GM19438 (cell line): ENCODE data around the gene TRIM50.
"Not testable (repeated sequence)": the region's sequence is repeated elsewhere in the genome, so short reads cannot be mapped to it uniquely, and the experiment has no call there.

Experiments used
- ATAC-seq: cut with Tn5 transposase; IDR thresholded peaks from one replicate; pipeline ENCODE4 v1.9.1; 2021; ENCODE audit warnings: low read depth; ENCODE audit not compliant: unreplicated experiment

TRIM50 gene

DNA sequence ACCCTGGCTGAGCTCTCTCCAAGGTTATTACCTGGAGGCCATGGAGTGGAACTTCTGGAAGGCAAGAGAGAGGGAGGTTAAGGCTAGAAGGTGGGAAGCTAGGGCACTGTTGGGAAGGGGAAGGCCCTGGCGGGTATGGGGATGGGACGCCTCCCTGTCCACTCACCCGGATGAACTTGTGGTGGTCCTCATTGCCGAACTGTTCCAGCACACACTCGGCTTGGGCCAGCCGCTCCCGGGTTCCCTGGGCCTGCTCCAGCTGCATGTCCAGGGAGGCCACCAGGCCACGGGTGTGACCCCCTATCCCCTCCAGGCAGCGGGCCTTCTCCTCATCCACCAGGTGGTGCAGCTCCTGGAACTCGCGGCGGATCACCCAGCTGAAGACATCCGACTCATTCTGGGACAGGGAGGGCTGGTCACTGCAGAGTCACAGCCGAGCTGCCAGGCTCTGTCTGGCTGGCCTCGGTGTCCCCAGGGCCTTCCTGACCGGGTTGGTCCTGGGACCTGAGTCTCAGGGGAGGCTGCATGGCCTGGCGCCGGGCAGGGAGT is 9.2 kb downstream of the TRIM50 start:
- ATAC-seq: not testable (repeated sequence)

DNA sequence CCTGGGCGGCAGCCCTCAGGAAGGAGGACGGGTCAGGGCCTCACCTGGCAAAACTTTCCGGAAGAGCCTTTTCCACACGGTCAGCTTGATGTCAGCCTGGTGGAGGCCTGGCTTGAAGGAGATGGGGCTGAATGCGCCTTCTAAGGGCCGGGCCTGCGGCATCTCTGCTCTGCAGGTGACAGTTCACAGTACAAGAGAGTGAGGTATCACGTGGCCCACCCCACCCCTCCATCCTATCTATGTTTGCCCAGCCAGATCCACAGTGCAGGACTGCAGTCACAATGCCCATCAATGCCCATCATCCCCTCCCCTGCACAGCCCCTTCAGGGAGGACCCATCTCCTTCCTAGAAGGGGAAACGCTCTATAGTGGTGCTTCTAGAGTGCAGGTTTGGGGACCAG is 11.4 kb downstream of the TRIM50 start:
- ATAC-seq: no peak

DNA sequence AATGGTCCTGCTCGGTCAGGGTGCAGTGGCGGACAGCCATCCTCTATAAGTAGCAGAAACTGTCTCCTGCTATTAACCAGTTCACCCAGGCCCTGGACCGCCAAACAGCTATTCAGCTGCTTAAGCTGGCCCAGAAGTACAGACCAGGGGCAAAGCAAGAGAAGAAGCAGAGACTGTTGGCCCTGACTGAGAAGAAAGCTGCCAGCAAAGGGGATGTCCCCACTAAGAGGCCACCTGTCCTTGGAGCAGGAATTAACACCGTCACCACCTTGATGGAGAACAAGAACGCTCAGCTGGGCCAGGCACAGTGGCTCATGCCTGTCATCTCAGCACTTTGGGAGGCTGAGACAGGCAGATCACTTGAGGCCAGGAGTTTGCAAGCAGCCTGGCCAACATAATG is 13.6 kb downstream of the TRIM50 start:
- ATAC-seq: no peak

DNA sequence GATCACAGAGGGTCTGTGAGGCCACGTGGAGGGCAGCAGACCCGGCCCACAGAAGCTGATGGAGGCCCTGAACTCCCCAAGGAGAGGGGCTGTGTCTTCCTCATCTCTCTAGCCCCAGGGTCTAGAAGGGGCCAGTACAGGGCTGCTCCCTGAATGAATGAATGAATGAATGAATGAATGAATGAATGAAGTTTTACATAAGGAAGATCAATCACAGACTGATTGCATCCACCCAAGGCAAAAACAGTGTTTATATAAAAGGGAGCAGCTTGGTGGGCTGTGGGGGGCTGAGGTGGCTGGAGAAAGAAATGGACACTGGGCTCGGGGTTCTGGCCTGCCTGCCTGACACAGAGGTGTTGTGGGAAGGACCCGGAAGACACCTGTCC is 14.4 kb downstream of the TRIM50 start:
- ATAC-seq: no peak

DNA sequence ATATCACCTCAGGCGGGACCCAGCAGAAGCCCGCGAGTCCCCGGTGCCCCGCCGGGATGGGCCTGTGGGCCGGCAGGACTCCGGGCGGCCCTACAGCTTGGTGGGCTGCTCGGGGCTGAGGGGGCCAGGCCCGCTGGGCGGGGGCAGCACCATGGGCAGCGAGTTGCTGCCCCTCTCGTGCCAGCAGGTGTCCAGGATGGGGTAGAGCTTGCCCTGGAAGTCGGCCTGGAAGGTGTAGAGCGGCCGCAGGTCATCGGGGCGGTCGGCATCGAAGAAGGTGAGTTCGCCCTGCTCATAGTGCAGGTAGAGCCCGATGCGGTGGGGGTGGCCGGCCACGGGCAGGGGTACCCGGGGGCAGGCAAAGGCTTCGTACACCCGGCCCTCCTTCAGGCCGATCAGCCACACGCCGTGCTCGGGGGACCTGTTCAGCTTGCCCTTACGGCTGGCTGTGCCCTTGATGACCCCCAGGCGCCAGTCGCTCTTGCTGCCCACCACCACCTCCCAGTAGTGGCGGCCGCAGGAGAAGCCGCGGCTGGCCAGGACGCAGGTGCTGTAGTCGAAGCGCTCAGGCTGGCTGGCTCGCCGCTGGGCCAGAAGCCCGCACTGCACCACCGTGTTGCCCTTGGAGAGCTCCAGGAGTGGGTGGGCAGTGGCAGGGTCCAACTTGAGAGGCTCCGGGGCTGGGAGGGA is 14.9 kb downstream of the TRIM50 start:
- ATAC-seq: no peak

DNA sequence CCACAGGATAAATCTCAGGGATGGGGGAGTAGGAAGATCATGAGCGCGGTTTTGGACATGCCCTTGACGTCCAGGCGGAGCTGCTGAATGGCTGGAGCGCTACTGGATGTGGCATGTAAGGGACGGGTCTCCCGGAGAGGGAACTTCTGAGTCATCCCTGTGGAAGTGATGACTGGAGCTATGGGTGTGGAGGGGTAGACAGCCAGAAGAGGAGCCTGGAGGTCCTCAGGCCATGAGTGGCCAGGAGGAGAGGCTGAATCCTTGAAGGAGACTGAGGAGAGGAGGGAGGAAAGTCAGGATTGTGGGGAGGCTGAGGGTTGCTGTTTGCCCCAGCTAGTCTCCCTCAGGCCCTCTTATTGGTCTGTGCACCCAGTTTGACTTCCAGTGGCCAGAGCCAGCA is 16.5 kb downstream of the TRIM50 start:
- not testable (repeated sequence) for ATAC-seq

DNA sequence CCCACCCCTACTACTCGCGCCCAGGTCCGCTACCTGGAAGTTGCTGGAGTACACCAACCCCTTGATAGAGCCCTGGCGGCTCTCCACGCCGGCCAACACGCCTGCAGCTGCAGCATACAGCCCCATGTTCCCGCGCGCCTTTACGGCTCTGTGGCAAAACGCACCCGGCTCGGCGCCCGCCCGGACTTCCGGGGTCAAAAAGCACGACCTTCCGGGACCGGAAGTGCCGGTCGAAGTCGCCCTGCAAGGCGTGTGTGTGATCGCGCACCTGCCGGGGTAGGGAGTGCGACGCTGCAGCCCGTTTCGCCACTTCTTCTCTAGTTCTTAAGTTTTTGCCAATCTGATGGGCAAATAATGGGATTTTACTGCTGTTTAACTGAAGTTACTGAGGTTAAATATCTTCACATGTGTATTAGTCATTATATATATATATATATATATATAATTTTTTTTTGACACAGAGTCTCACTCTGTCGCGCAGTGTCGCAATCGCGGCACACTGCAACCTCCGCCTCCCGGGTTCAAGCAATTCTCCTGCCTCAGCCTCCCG is 19.1 kb downstream of the TRIM50 start, which contains the start of gene NSUN5:
TSS of gene NSUN5 (minus strand) at position 162 of the 550 bp plus-strand sequence. CDS start at position 126, 36 bp downstream.
- ATAC-seq: peak; percentile 78

DNA sequence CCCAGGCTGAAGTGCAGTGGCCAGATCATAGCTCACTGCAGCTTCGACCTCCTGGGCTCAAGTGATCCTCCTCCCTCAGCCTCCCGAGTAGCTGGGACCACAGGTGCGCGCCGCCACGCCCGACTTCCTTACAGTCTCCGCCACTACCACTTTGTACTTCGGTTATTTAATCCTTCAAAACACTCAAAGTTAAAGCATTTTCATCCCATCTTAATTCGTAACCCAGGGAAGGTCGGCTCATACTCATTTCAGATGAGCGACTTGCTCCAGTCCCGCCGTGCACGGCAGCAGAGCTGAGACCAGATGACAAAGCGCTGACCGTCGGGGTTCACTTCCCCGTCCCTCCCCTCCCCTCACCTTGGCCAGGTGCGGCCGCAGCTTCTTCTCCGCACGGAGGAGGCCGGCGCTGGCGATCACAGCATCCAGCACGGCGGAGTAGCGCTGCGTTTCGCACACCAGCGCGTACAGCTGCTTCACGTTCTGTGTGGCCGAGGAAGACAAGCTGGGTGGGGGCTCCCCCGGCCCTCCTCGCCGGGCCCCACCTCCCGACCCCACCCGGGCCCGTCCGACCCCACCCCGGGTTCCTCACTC is 19.7 kb downstream of the TRIM50 start:
- peak; percentile 35 for ATAC-seq

DNA sequence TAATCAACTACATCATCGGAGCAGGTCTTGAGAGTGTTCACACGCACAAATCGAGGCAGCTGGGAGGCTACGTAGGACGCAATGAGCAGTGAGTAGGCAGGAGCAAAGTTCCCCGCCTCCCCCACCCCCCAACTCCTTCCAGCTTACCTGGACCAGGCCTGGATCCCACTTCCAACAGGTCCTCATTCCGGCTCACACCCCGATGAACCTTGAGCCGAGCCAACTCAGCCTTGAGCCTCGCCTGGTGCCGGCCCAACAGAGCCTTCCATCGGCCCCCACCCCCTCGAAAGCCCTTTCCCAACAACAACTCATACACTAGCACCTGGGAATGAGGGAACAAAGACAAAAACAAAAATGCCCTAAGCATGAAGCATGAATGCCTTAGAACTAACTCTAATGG is 20.4 kb downstream of the TRIM50 start:
- ATAC-seq: no peak

DNA sequence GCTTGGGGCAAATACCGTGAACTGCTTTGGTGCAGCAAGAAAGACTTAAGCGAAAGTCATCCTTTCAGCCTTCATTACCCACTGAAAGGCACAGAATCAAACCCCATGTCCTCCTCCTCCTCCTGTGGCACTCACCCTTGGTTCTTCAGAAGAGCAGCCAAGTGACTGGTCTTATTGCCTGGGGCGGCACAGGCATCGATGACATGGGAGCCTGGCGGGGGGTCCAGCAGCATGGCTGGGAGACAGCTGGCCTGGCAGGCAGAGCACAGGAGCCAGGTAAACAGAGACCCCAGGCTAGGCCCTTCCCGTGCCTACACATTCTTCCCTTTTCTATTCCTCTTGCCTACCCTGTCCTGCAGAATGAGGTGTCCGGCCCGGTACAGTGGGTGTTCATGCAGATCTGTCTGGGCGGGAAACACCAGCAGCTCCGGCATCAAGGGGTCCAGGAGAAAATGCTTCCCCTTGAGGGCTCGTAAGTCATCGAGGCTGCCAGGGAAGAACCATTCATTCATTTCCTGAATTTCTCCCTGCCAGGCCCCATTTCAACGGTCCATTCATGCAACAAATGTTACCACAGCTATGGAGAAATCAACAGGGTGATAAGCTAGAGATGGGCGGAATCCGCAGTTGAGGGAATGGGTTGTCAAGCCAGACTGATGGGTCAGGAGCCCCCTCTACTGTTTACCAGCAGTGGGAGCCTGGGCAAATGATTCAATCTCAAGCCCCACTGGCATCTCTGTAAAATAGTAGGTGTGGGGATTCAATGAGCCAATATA is 23.1 kb downstream of the TRIM50 start:
- not testable (repeated sequence) for ATAC-seq

DNA sequence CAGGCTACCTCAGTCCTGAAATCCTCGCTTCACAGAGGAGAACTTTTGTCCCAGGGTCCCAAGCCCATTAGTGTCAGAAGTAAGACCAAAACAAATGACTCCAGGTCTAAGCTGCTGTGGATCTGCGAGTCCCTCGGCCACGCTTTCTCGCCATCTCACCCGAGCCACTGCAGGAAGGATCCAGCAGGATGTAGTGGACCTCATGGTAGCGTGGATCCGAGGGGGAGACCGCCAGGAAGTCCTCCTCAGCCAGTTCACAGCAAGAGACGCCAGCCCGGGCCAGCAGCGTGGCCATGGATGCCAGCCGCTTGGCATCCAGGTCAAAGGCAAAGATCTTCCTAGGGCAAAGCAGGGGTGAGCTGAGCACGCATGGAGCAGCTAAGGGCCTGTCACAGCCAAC is 23.8 kb downstream of the TRIM50 start:
- no peak for ATAC-seq

DNA sequence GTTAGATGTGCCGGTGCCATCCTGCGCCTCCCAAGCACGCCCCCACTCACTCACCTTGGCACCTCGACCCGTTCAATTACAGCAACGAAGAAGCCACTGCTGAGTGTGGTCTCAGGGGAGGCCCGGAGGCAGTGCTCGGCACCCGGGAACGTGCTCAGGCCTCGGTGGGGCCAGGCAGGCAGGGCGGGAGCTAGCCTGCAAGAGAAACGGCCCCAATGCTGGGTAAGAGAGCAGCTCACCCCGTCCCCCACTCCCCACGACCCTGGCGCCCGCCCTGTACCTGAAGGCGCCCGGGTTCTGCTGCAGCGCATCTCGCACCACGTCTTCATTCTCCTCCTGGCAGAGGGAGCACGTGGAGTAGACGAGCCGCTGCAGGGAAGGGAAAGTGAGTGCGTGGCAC is 24.3 kb downstream of the TRIM50 start:
- no peak for ATAC-seq

DNA sequence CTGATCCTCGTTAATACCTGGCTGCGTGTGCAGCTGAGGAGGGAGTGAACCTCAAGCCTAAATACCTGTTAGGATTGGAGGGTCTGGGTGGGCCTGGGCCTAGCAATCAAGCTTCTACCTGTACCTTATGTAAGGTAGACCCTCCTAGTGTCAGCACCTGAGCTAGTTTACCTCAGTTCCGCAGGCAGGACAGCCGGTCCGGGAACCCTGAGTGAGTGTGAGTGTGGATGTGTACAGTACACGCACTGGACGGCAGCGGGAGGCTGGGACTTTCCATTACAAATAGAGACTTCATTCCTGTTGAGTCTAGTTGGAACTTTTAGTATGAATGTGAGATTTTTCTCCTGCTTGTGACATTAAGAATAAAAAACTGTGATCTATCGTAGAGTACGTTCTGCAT is 25.0 kb downstream of the TRIM50 start:
- not testable (repeated sequence) for ATAC-seq

DNA sequence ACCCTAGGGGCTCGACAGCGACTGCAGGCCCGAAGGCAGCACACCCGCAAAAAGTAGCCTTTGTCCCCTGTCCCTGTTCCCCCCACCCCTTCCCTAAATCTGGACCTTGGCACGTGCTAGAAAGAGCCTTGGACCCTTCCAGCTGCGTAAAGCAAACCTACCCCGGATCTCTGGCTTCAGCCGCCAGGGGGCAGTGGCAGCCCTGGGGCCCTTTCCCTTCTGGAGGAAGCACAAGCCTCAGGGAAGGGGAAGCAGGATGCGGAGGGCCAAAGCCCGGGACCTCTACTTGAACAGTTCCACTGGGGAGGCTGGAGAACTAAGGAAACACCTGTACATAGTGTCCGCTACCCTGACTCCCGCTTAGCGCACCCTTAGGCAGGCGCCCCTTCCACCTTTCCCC is 26.8 kb downstream of the TRIM50 start:
- not testable (repeated sequence) for ATAC-seq

DNA sequence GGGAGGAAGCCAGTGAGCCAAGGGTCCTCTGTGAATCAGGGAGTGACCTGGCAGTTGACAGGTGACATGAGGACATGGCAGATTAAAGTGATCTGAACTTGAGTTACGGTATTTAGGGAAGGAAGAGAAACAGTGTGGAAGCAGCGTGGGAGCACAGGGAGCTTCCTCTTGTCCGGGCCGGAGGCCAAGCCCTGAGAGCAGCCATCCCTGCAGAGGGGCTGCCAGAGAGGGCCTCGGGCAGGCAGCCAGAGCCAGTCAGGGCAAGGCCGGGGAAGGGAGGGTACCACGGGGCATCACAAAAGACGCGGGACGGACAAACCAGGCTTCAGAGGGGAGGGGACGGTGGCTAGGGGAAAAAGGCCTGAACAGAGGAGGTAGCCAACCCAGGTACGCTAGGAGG is 28.1 kb downstream of the TRIM50 start:
- not testable (repeated sequence) for ATAC-seq

DNA sequence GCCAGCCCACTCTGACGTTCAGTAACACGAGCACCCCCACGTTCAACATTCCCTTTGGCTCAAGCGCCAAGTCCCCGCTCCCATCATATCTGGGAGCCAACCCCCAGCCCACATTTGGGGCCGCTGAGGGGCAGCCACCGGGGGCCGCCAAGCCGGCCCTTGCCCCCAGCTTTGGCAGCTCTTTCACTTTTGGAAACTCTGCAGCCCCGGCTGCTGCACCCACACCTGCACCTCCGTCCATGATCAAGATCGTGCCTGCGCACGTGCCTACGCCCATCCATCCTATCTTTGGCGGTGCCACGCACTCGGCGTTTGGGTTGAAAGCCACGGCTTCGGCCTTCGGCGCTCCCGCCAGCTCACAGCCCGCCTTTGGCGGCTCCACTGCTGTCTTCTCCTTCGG is 30.2 kb downstream of the TRIM50 start:
- not testable (repeated sequence) for ATAC-seq

DNA sequence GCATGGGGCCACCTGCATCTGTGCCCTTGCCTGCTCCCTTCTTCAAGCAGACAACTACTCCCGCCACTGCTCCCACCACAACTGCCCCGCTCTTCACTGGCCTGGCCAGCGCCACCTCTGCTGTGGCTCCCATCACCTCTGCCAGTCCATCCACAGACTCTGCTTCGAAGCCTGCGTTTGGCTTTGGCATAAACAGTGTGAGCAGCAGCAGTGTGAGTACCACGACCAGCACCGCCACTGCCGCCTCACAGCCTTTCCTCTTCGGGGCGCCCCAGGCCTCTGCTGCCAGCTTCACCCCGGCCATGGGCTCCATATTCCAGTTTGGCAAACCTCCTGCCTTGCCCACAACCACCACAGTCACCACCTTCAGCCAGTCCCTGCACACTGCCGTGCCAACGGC is 30.6 kb downstream of the TRIM50 start:
- not testable (repeated sequence) for ATAC-seq

DNA sequence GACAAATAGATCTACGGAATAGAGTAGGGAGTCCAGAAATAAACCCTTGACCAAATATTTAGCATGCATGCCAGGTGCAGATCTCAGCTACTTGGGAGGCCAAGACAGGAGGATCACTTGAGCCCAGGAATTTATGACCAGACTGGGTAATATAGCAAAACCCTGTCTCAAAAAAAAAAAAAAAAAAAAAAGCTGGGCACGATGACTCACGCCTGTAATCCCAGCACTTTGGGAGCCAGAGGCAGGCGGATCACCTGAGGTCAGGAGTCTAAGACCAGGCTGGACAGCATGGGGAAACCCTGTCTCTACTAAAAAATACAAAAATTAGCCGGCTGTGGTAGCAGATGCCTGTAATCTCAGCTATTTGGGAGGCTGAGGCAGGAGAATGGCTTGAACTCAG is 50.7 kb downstream of the TRIM50 start:
- not testable (repeated sequence) for ATAC-seq

DNA sequence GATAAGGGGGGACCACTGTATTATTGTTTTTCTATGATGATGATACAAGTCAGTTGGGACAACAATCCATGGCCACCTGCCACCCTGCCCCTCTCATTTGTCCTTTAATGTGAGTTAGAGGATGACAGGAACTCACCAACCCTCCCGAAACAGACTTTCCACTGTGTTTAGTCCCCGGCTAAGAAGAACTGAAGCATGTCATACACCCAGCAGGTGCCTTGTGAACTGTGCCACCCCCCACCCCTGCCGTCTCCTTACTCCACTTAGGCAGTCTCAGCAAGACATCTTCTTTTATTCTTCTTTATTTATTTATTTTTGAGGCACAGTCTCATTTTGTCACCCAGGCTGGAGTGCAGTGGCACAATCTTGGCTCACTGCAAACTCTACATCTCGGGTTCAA is 60.1 kb downstream of the TRIM50 start:
- ATAC-seq: not testable (repeated sequence)

DNA sequence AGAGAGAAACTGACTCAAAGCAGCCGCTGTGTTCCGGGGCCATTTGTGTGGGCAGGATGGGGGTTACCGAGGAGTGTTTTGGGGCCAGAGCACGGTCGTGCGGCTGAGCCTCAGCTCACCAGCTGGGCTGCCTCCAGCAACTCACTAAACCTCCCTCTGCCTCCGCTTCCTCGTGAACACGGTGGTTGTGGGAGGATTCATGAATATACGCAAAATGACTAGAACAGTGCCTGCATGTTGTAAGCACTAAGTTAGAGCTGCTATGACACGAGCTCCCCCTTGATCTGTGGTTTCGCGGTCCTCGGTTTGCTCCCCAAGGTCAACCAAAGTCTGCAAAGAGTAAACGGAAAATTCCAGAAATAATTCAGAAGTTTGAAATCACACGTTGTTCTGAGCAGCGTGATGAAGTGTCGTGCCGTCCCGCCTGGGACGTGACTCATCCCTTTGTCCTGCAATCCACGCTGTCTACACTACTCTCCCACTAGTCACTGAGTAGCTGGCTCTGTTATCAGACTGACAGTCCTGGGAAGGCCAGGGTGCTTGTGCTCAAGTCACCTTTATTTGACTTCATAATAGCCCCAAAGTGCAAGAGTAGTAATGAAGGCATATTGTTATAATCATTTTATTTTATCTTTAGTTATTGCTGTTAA is 61.0 kb downstream of the TRIM50 start:
- ATAC-seq: peak; percentile 62
